Kidney (tissue), 14 donors: ENCODE measurements around the gene SPINT4. TPM values are rescaled to one million over a fixed set of nuclear protein-coding genes. Genes with fewer than 3 reads are reported as not detected.

ENCODE experiments used
- DNase-seq, 5 donors: peaks; one replicate each; pipeline ENCODE4 v3.0.0-alpha.2; 2013 to 2020
- FAIRE-seq: peaks from 2 replicates; lab custom pipeline; 2012; peaks lifted over from hg19 to GRCh38; lab: Jason Lieb, UNC
- H3K27ac ChIP-seq, 2 donors: one replicate each; pipeline ENCODE4 v1.7.0; 2013; ENCODE audit warnings: low read depth in 2 of 2, low read length in 2 of 2, inconsistent platforms in 1 of 2
- H3K27me3 ChIP-seq: one replicate; pipeline ENCODE4 v1.7.1; 2013; ENCODE audit warnings: low read length, inconsistent platforms; ENCODE audit not compliant: control insufficient read depth, insufficient read depth
- H3K36me3 ChIP-seq, 3 donors: one replicate each; pipeline versions ENCODE4 v1.7.0 to v1.7.1; 2013; ENCODE audit warnings: low read length in 3 of 3, control low read depth in 1 of 3, inconsistent platforms in 1 of 3; ENCODE audit not compliant: insufficient read depth in 3 of 3, control insufficient read depth in 2 of 3
- H3K4me1 ChIP-seq, 3 donors: one replicate each; pipeline versions ENCODE4 v1.7.0 to v1.7.1; 2013; ENCODE audit warnings: low read length in 3 of 3, inconsistent platforms in 1 of 3, low read depth in 1 of 3; ENCODE audit not compliant: control insufficient read depth in 2 of 3, insufficient read depth in 2 of 3
- H3K4me3 ChIP-seq, 3 donors: one replicate each; pipeline versions ENCODE4 v1.7.0 to v1.8.1; 2013; ENCODE audit warnings: low read length in 3 of 3, control low read depth in 1 of 3, inconsistent platforms in 1 of 3
- H3K9ac ChIP-seq, 3 donors: one replicate each; pipeline versions ENCODE4 v1.7.0 to v1.7.1; 2013; ENCODE audit warnings: low read length in 3 of 3, control low read depth in 1 of 3, inconsistent platforms in 1 of 3
- H3K9me3 ChIP-seq, 3 donors: one replicate each; pipeline versions ENCODE4 v1.7.0 to v1.7.1; 2013; ENCODE audit warnings: low read length in 3 of 3, control low read depth in 1 of 3, inconsistent platforms in 1 of 3; ENCODE audit not compliant: control insufficient read depth in 2 of 3, insufficient read depth in 1 of 3
- CTCF ChIP-seq: IDR thresholded peaks from 3 replicates; pipeline ENCODE4 v1.5.1; 2012; ENCODE audit warnings: mild to moderate bottlenecking, moderate library complexity, borderline replicate concordance; ENCODE audit not compliant: insufficient read depth; ENCODE audit errors: extremely low read depth
- intact Hi-C: fragments of 100-400 bp; cut with DNase I; formaldehyde crosslinking; loops from one replicate; pipeline ENCODE4 v1.11.1; 2022
- polyA plus RNA-seq: library from polyadenylated mRNA; stranded (reverse); fragments of 350-450 nt; fragmentation: Illumina TruSeq; extraction: RNeasy Lipid Tissue Mini Kit (QIAGEN cat#74804); gene quantifications from one replicate; pipeline ENCODE4 v1.2.3, GENCODE V29; 2014; ENCODE audit warnings: low read depth, low replicate concordance; ENCODE audit not compliant: insufficient read depth
- total RNA-seq: library from RNA; stranded (reverse); fragmentation: NEBNext Ultra II Directional; extraction: Animal tissue kit (Norgen Biotek cat#: 25700); gene quantifications from one replicate; pipeline ENCODE4 v1.2.1, GENCODE V29; 2021
- donor health status: control.
- donor health status: control.
- donor health status: control.
- donor health status: control.
- donor health status: control.
- donor health status: DM: yes; HTN: yes; CAD: no.
- donor health status: Normal renal cell carcinoma (clear cell type).

Gene SPINT4
- total and polyA plus RNA-seq, 2 donors from 2014 or later = not detected

- intact Hi-C loops = loop anchor here (10.0 kb wide), 1 partner anchor 456 kb away; no protein-coding TSS in a partner anchor
- Histone ChIP-seq H3K36me3 (no peaks in the 10 kb centered on the region), H3K27me3 (no peaks in the 10 kb centered on the region), H3K4me3 (no peak overlapping the region), H3K9ac (no peak overlapping the region), H3K9me3 (no peaks in the 10 kb centered on the region), H3K27ac (no peak overlapping the region), H3K4me1 (peaks cover 0 to 3% (median 0%) of the 10 kb centered on the region in 3 donors)
- TF ChIP-seq CTCF = peak; percentile 96
- DNase-seq = peak; percentile 83 to 93 (median 90)
- no peak for FAIRE-seq
These were observed 49.1 kb downstream of the SPINT4 start for GRCh38 chr20:45771182-45771759.

- Histone ChIP-seq H3K9ac (no peak overlapping the region), H3K27ac (no peak overlapping the region), H3K36me3 (no peaks in the 10 kb centered on the region), H3K4me3 (no peak overlapping the region), H3K4me1 (peaks cover 0 to 3% (median 0%) of the 10 kb centered on the region in 3 donors), H3K27me3 (no peaks in the 10 kb centered on the region), H3K9me3 (no peaks in the 10 kb centered on the region)
- DNase-seq (no peak), FAIRE-seq (no peak)
- intact Hi-C loops = loop anchor here (10.0 kb wide), 1 partner anchor 458 kb away; no protein-coding TSS in a partner anchor
- TF ChIP-seq CTCF = no peak
These were observed 50.5 kb downstream of the SPINT4 start for GRCh38 chr20:45772693-45773092.

- Histone ChIP-seq H3K36me3 (no peaks in the 10 kb centered on the region), H3K27ac (no peak overlapping the region), H3K4me1 (peaks cover 0 to 3% (median 3%) of the 10 kb centered on the region in 3 donors), H3K27me3 (no peaks in the 10 kb centered on the region), H3K9ac (no peak overlapping the region), H3K4me3 (no peak overlapping the region), H3K9me3 (no peaks in the 10 kb centered on the region)
- FAIRE-seq (no peak), DNase-seq (no peak)
- TF ChIP-seq CTCF = no peak
- intact Hi-C loops = loop anchor here (10.0 kb wide), 1 partner anchor 460 kb away; no protein-coding TSS in a partner anchor
These were observed 52.8 kb downstream of the SPINT4 start for GRCh38 chr20:45774945-45775344.
